A549 (cell line): ENCODE measurements around the gene NR2C2. TPM values are rescaled to one million over a fixed set of nuclear protein-coding genes. Genes with fewer than 3 reads are reported as not detected.
A peak's percentile ranks its signal among the peaks of the same experiment; 100 is the strongest.

Source experiments
- ATAC-seq, 2 experiments: fragments of 200-7000 bp in 1 of 2; fragments of >200 bp in 1 of 2; cut with Nextera tagmentation in 1 of 2; cut with Tn5 transposase in 1 of 2; 3 replicates each; pipeline versions ENCODE4 v1.8.0 to v1.9.1; 2018 to 2020; ENCODE audit warnings: mild to moderate bottlenecking in 1 of 2, moderate library complexity in 1 of 2
- CTCF ChIA-PET: fragments of 300-600 bp; sonication (Branson Sonifier 250); formaldehyde crosslinking; extraction: SDS; loops from one replicate; lab custom pipeline; 2021; ENCODE audit warnings: antibody characterized with exemption, inconsistent platforms; lab: Yijun Ruan, JAX
- POLR2A ChIA-PET: fragments of 350-600 bp; formaldehyde crosslinking; extraction: SDS; loops from one replicate; lab custom pipeline; 2021; ENCODE audit warnings: antibody characterized with exemption, inconsistent platforms; lab: Yijun Ruan, JAX
- DNase-seq, 2 experiments: peaks; one replicate each; pipeline versions ENCODE4 v3.0.0 to v3.0.0-alpha.2; 2011 to 2016; ENCODE audit warnings: low read depth in 1 of 2, low spot score in 1 of 2
- FAIRE-seq: peaks from 2 replicates; lab custom pipeline; 2011; peaks lifted over from hg19 to GRCh38; lab: Jason Lieb, UNC
- H3K27ac ChIP-seq, 2 experiments: fragments of >200 bp; sonication (Bioruptor Twin); formaldehyde crosslinking; 3 replicates each; pipeline ENCODE4 v1.5.1; 2016 to 2017
- H3K4me1 ChIP-seq: fragments of >200 bp; sonication (Bioruptor Twin); formaldehyde crosslinking; 3 replicates; pipeline ENCODE4 v1.6.1; 2016
- H3K4me2 ChIP-seq: fragments of >200 bp; sonication (Bioruptor Twin); formaldehyde crosslinking; 3 replicates; pipeline ENCODE4 v1.6.1; 2016
- H3K4me3 ChIP-seq: fragments of >200 bp; sonication (Bioruptor Twin); formaldehyde crosslinking; 3 replicates; pipeline ENCODE4 v1.5.1; 2016
- H3K9me3 ChIP-seq: fragments of >200 bp; sonication (Bioruptor Twin); formaldehyde crosslinking; 3 replicates; pipeline ENCODE4 v1.6.1; 2016
- BHLHE40 ChIP-seq: IDR thresholded peaks from 2 replicates; pipeline ENCODE4 v1.6.1; 2012; ENCODE audit warnings: low read depth, low read length, inconsistent platforms
- CBX2 ChIP-seq: fragments of 200-600 bp; sonication (generic); IDR thresholded peaks from 2 replicates; pipeline ENCODE4 v1.6.1; 2016; ENCODE audit warnings: low read depth, mild to moderate bottlenecking, borderline replicate concordance
- CHD2 ChIP-seq: fragments of 150-350 bp; IDR thresholded peaks from 2 replicates; pipeline ENCODE4 v1.6.1; 2014; ENCODE audit warnings: low read length; ENCODE audit not compliant: partially characterized antibody
- CHD4 ChIP-seq: fragments of 200-600 bp; sonication (generic); IDR thresholded peaks from 2 replicates; pipeline ENCODE4 v1.6.1; 2016; ENCODE audit warnings: antibody characterized with exemption, mild to moderate bottlenecking, borderline replicate concordance
- EHF ChIP-seq: fragments of 250-450 bp; sonication (Bioruptor Pico); IDR thresholded peaks from 2 replicates; pipeline ENCODE4 v1.5.0; 2020; ENCODE audit warnings: mild to moderate bottlenecking
- EHMT2 ChIP-seq: fragments of 200-600 bp; sonication (generic); IDR thresholded peaks from 2 replicates; pipeline ENCODE4 v1.6.1; 2016; ENCODE audit warnings: antibody characterized with exemption, low read depth, mild to moderate bottlenecking, moderate library complexity
- EP300 ChIP-seq, 2 experiments: fragments of >200 bp; sonication (Bioruptor Twin); formaldehyde crosslinking; IDR thresholded peaks; 2 replicates in 1 of 2; 3 replicates in 1 of 2; pipeline ENCODE4 v1.6.1; 2016 to 2017
- ESRRA ChIP-seq: fragments of 150-350 bp; IDR thresholded peaks from 2 replicates; pipeline ENCODE4 v1.6.1; 2014; ENCODE audit warnings: mild to moderate bottlenecking, low read length, borderline replicate concordance
- FOXS1 ChIP-seq: fragments of 250-450 bp; sonication (Bioruptor Pico); IDR thresholded peaks from 2 replicates; pipeline ENCODE4 v1.5.0; 2020; ENCODE audit warnings: mild to moderate bottlenecking, moderate library complexity
- GATA3 ChIP-seq: IDR thresholded peaks from 2 replicates; pipeline ENCODE4 v1.6.1; 2012; ENCODE audit warnings: borderline replicate concordance
- HEYL ChIP-seq: fragments of 250-450 bp; sonication (Bioruptor Pico); IDR thresholded peaks from 2 replicates; pipeline ENCODE4 v1.8.0; 2021; ENCODE audit warnings: mild to moderate bottlenecking, moderate library complexity
- HOXB5 ChIP-seq: fragments of 250-450 bp; sonication (Bioruptor Pico); IDR thresholded peaks from 2 replicates; pipeline ENCODE4 v1.5.0; 2020; ENCODE audit warnings: mild to moderate bottlenecking, moderate library complexity
- JUNB ChIP-seq: fragments of >200 bp; sonication (Bioruptor Twin); formaldehyde crosslinking; IDR thresholded peaks from 2 replicates; pipeline ENCODE4 v1.6.1; 2016
- KDM5A ChIP-seq: fragments of 200-600 bp; sonication (generic); IDR thresholded peaks from 2 replicates; pipeline ENCODE4 v1.6.1; 2016; ENCODE audit warnings: antibody characterized with exemption, mild to moderate bottlenecking
- MAFK ChIP-seq: fragments of 450-650 bp; IDR thresholded peaks from 2 replicates; pipeline ENCODE4 v1.6.1; 2014; ENCODE audit not compliant: partially characterized antibody
- MYC ChIP-seq: IDR thresholded peaks from 2 replicates; pipeline ENCODE4 v1.6.1; 2012; ENCODE audit warnings: mild to moderate bottlenecking, inconsistent platforms, low read length, improper control_type of control experiment, borderline replicate concordance
- NR3C1 ChIP-seq: fragments of >200 bp; sonication (Bioruptor Twin); formaldehyde crosslinking; IDR thresholded peaks from 3 replicates; pipeline ENCODE4 v1.6.1; 2017
- POLR2A ChIP-seq: IDR thresholded peaks from 2 replicates; pipeline ENCODE4 v1.6.1; 2012; ENCODE audit warnings: mild to moderate bottlenecking, low read length
- POLR2AphosphoS2 ChIP-seq: conservative IDR thresholded peaks from 2 replicates; pipeline ENCODE4 v1.6.1; 2012; ENCODE audit warnings: low read length, improper control_type of control experiment, inconsistent platforms
- RCOR1 ChIP-seq: fragments of 150-350 bp; IDR thresholded peaks from 2 replicates; pipeline ENCODE4 v1.6.1; 2014; ENCODE audit warnings: antibody characterized with exemption, low read length, low read depth
- RFX5 ChIP-seq: fragments of 450-650 bp; IDR thresholded peaks from 2 replicates; pipeline ENCODE4 v1.7.1; 2014; ENCODE audit warnings: antibody characterized with exemption, mild to moderate bottlenecking, moderate library complexity
- SMC3 ChIP-seq: fragments of >200 bp; sonication (Bioruptor Twin); formaldehyde crosslinking; IDR thresholded peaks from 3 replicates; pipeline ENCODE4 v1.6.1; 2018; ENCODE audit warnings: inconsistent platforms
- TFCP2L1 ChIP-seq: fragments of 250-450 bp; sonication (Bioruptor Pico); IDR thresholded peaks from 2 replicates; pipeline ENCODE4 v1.5.0; 2021; ENCODE audit warnings: mild to moderate bottlenecking
- ZC3H11A ChIP-seq: fragments of 450-650 bp; IDR thresholded peaks from 2 replicates; pipeline ENCODE4 v1.6.1; 2014; ENCODE audit warnings: antibody characterized with exemption, mild to moderate bottlenecking
- ZSCAN20 ChIP-seq: fragments of 250-450 bp; sonication (Bioruptor Pico); IDR thresholded peaks from 2 replicates; pipeline ENCODE4 v1.8.0; 2022; ENCODE audit warnings: mild to moderate bottlenecking, moderate library complexity
- WGBS: methylation state at CpG from one replicate; pipeline ENCODE4 v1.1.6; 2017; ENCODE audit errors: missing lambda C conversion rate; 5-methylcytosine and 5-hydroxymethylcytosine counted together
- polyA plus RNA-seq, 4 experiments: library from polyadenylated mRNA; depleted of rRNA in 3 of 4; stranded (reverse); fragments of >200 nt; fragmentation: RNase III in 1 of 4; extraction: RNeasy Plus Mini Kit Qiagen cat#74134 plus additional on column Dnase treatment in 1 of 4; gene quantifications; 2 replicates in 3 of 4; 3 replicates in 1 of 4; pipeline ENCODE4 v1.2.3, GENCODE V29; 2011 to 2017
- TF ChIP-seq, protein P1 (sequence below): IDR thresholded peaks from 2 replicates; pipeline ENCODE4 v1.6.1; 2012
- TF ChIP-seq, protein P2 (sequence below): fragments of >200 bp; sonication (Bioruptor Twin); formaldehyde crosslinking; IDR thresholded peaks from 3 replicates; pipeline ENCODE4 v1.6.1; 2016
- TF ChIP-seq, protein P3 (sequence below): fragments of 250-450 bp; sonication (Bioruptor Pico); IDR thresholded peaks from 2 replicates; pipeline ENCODE4 v1.5.0; 2020; ENCODE audit warnings: low read depth, mild to moderate bottlenecking, moderate library complexity
- TF ChIP-seq, protein P4 (sequence below): fragments of 200-600 bp; sonication (generic); IDR thresholded peaks from 2 replicates; pipeline ENCODE4 v1.6.1; 2016; ENCODE audit warnings: antibody characterized with exemption, mild to moderate bottlenecking, moderate library complexity

Gene NR2C2
- polyA plus RNA-seq, 2 of the 4 experiments (the other 2 are of a cell fraction) = 14.6 to 20.2 TPM

GRCh38 chr3:15052335-15053242, 105.2 kb downstream of the NR2C2 start:
- Histone ChIP-seq H3K4me3 (no peak overlapping the region), H3K4me1 (no peaks in the 10 kb centered on the region), H3K27ac (no peak overlapping the region), H3K4me2 (no peak overlapping the region), H3K9me3 (no peaks in the 10 kb centered on the region)
- ChIA-PET CTCF (interaction anchor here (1.1 to 1.6 kb wide), 2 partner anchors 9 to 126 kb away, joined by 4 to 5 read pairs; no protein-coding TSS in a partner anchor), POLR2A (no interaction called here)
- no peak for TF ChIP-seq POLR2A
- no peak for TF ChIP-seq EP300 (IDR thresholded peaks at IDR 0.05)
- TF ChIP-seq CHD2 = no peak
- TF ChIP-seq POLR2AphosphoS2 = no peak
- TF ChIP-seq CBX2 = no peak
- FAIRE-seq (no peak), DNase-seq (no peak), ATAC-seq (peak in 1 of 2 experiments; percentile 7; a peak in 1 of 6 replicates)
- 96% methylated on average over 14 of the region's 14 CpGs for WGBS

GRCh38 chr3:15053541-15053940, 106.2 kb downstream of the NR2C2 start:
- Histone ChIP-seq H3K4me2 (no peak overlapping the region), H3K4me3 (no peak overlapping the region), H3K9me3 (no peaks in the 10 kb centered on the region), H3K27ac (no peak overlapping the region), H3K4me1 (no peaks in the 10 kb centered on the region)
- ChIA-PET POLR2A (no interaction called here), CTCF (interaction anchor here (1.6 kb wide), 1 partner anchor 127 kb away, joined by 5 read pairs; no protein-coding TSS in a partner anchor)
- TF ChIP-seq CHD2 (no peak), ESRRA (no peak), JUNB (no peak), EHF (CRISPR knock-in tag) (no peak), KDM5A (no peak), NR3C1 (no peak), ZSCAN20 (CRISPR knock-in tag) (no peak), CHD4 (no peak), GATA3 (no peak), ZC3H11A (no peak), FOXS1 (CRISPR knock-in tag) (no peak), HEYL (no peak), MAFK (no peak), RFX5 (no peak), TFCP2L1 (CRISPR knock-in tag) (no peak)
- TF ChIP-seq, protein P1, sequence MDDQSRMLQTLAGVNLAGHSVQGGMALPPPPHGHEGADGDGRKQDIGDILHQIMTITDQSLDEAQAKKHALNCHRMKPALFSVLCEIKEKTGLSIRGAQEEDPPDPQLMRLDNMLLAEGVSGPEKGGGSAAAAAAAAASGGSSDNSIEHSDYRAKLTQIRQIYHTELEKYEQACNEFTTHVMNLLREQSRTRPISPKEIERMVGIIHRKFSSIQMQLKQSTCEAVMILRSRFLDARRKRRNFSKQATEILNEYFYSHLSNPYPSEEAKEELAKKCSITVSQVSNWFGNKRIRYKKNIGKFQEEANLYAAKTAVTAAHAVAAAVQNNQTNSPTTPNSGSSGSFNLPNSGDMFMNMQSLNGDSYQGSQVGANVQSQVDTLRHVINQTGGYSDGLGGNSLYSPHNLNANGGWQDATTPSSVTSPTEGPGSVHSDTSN = no peak
- TF ChIP-seq, protein P2, sequence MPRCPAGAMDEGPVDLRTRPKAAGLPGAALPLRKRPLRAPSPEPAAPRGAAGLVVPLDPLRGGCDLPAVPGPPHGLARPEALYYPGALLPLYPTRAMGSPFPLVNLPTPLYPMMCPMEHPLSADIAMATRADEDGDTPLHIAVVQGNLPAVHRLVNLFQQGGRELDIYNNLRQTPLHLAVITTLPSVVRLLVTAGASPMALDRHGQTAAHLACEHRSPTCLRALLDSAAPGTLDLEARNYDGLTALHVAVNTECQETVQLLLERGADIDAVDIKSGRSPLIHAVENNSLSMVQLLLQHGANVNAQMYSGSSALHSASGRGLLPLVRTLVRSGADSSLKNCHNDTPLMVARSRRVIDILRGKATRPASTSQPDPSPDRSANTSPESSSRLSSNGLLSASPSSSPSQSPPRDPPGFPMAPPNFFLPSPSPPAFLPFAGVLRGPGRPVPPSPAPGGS = no peak
- TF ChIP-seq, protein P3, sequence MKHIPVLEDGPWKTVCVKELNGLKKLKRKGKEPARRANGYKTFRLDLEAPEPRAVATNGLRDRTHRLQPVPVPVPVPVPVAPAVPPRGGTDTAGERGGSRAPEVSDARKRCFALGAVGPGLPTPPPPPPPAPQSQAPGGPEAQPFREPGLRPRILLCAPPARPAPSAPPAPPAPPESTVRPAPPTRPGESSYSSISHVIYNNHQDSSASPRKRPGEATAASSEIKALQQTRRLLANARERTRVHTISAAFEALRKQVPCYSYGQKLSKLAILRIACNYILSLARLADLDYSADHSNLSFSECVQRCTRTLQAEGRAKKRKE (CRISPR knock-in tag) = no peak
- FAIRE-seq (no peak), DNase-seq (no peak), ATAC-seq (no peak)
- WGBS = 96% methylated on average over 4 of the region's 4 CpGs

- Histone ChIP-seq H3K4me1 (no peaks in the 10 kb centered on the region), H3K9me3 (no peaks in the 10 kb centered on the region), H3K27ac (no peak overlapping the region), H3K4me3 (no peak overlapping the region), H3K4me2 (no peak overlapping the region)
- no peak for DNase-seq
- no peak for ATAC-seq
- no peak for FAIRE-seq
- WGBS = 96% methylated on average over 8 of the region's 8 CpGs
- POLR2A ChIA-PET = no interaction called here
- CTCF ChIA-PET = interaction anchor here (0.9 kb wide), 1 partner anchor 43 kb away, joined by 3 read pairs; no protein-coding TSS in a partner anchor
- TF ChIP-seq, protein P4, sequence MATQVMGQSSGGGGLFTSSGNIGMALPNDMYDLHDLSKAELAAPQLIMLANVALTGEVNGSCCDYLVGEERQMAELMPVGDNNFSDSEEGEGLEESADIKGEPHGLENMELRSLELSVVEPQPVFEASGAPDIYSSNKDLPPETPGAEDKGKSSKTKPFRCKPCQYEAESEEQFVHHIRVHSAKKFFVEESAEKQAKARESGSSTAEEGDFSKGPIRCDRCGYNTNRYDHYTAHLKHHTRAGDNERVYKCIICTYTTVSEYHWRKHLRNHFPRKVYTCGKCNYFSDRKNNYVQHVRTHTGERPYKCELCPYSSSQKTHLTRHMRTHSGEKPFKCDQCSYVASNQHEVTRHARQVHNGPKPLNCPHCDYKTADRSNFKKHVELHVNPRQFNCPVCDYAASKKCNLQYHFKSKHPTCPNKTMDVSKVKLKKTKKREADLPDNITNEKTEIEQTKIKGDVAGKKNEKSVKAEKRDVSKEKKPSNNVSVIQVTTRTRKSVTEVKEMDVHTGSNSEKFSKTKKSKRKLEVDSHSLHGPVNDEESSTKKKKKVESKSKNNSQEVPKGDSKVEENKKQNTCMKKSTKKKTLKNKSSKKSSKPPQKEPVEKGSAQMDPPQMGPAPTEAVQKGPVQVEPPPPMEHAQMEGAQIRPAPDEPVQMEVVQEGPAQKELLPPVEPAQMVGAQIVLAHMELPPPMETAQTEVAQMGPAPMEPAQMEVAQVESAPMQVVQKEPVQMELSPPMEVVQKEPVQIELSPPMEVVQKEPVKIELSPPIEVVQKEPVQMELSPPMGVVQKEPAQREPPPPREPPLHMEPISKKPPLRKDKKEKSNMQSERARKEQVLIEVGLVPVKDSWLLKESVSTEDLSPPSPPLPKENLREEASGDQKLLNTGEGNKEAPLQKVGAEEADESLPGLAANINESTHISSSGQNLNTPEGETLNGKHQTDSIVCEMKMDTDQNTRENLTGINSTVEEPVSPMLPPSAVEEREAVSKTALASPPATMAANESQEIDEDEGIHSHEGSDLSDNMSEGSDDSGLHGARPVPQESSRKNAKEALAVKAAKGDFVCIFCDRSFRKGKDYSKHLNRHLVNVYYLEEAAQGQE = no peak
- TF ChIP-seq HOXB5 (CRISPR knock-in tag) = no peak
- no peak for TF ChIP-seq NR3C1
- TF ChIP-seq POLR2AphosphoS2 = no peak
- no peak for TF ChIP-seq POLR2A
- no peak for TF ChIP-seq SMC3
- no peak for TF ChIP-seq MYC
- no peak for TF ChIP-seq BHLHE40
- TF ChIP-seq RCOR1 = no peak
- TF ChIP-seq EHMT2 = no peak
- no peak for TF ChIP-seq ESRRA
- TF ChIP-seq EP300 (IDR thresholded peaks at IDR 0.05) = no peak
Measured at GRCh38 chr3:15055019-15055557, 107.7 kb downstream of the NR2C2 start.
